Posterior vena cava (tissue), 2 donors: ENCODE data around the gene OAT. TPM values are rescaled to one million over a fixed set of nuclear protein-coding genes. Genes with fewer than 3 reads are reported as not detected.

Experiments used
- DNase-seq: peaks from one replicate; pipeline ENCODE4 v3.0.0-alpha.2; 2020; ENCODE audit warnings: low spot score
- intact Hi-C, 2 donors: fragments of 100-400 bp; cut with DNase I; formaldehyde crosslinking; loops; one replicate each; pipeline versions ENCODE4 v1.14.1 to v1.14.2; 2022 to 2023
- total RNA-seq, 2 donors: library from RNA; stranded (reverse); fragmentation: NEBNext Ultra II Directional; extraction: Animal tissue kit (Norgen Biotek cat#: 25700); gene quantifications; one replicate each; pipeline ENCODE4 v1.2.1, GENCODE V29; 2021
- donor health status: DM: yes; HTN: yes; CAD: no.
- donor health status: DM: yes; HTN: yes; CAD: no.

The OAT gene
- total RNA-seq, 2 donors from 2014 or later, result 89.5 to 113 TPM

DNA sequence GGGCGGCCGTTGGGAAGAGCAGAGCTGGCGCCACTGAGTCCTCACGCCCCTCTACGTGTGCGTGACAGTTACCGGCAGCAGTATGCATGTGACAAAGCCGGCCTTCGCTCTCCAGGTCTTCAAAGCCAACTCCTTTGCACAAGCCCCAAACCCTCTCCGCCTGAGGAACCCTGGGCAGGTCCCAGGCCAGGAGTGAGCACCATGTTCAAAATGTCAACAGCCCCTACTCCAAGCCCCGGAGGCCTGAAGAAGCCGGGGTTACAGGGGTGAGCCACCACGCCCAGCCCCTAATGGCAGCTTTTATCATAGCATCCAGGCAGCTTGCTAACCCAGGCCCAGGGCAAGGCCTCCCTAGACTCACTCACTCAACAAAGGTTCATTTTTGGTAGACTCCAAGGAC, 70.8 kb downstream of the OAT start:
- DNase-seq, result peak; percentile 56
- intact Hi-C loops, result no loop called here

Other genes with a start within 250 kb of the OAT start
- not detected for gene NKX1-2, start 31.1 kb upstream of the OAT start, total RNA-seq
- gene LHPP, start 42.9 kb upstream of the OAT start, total RNA-seq, result 10 to 100 TPM; 11.9 to 13.0 TPM